Hepatocyte (in vitro differentiated cells): ENCODE data around the gene CHD1L. TPM values are rescaled to one million over a fixed set of nuclear protein-coding genes. Genes with fewer than 3 reads are reported as not detected.

Experiments used
- DNase-seq: peaks from one replicate; pipeline ENCODE4 v3.0.0-alpha.2; 2016; ENCODE audit warnings: low spot score
- H2AFZ ChIP-seq: fragments of 200-600 bp; sonication (generic); 2 replicates; pipeline ENCODE4 v1.6.0; 2016; ENCODE audit warnings: antibody characterized with exemption, mild to moderate bottlenecking
- H3K27ac ChIP-seq: fragments of 200-600 bp; sonication (generic); 2 replicates; pipeline ENCODE4 v1.5.1; 2016; ENCODE audit warnings: mild to moderate bottlenecking
- H3K27me3 ChIP-seq: fragments of 200-600 bp; sonication (generic); 2 replicates; pipeline ENCODE4 v1.6.1; 2016
- H3K36me3 ChIP-seq: fragments of 200-600 bp; sonication (generic); replicated peaks from 2 replicates; pipeline ENCODE4 v1.5.1; 2016; ENCODE audit warnings: low read depth; ENCODE audit not compliant: insufficient read depth
- H3K4me1 ChIP-seq: fragments of 200-600 bp; sonication (generic); 2 replicates; pipeline ENCODE4 v1.5.1; 2016; ENCODE audit warnings: mild to moderate bottlenecking, moderate library complexity; ENCODE audit not compliant: insufficient read depth
- H3K4me2 ChIP-seq: fragments of 200-600 bp; sonication (generic); 2 replicates; pipeline ENCODE4 v1.6.0; 2016
- H3K4me3 ChIP-seq: fragments of 200-600 bp; sonication (generic); 2 replicates; pipeline ENCODE4 v1.5.1; 2016; ENCODE audit warnings: mild to moderate bottlenecking
- H3K79me2 ChIP-seq: fragments of 200-600 bp; sonication (generic); 2 replicates; pipeline ENCODE4 v1.6.0; 2017; ENCODE audit warnings: mild to moderate bottlenecking
- H3K9me2 ChIP-seq: fragments of 200-600 bp; sonication (generic); replicated peaks from 2 replicates; pipeline ENCODE4 v1.6.0; 2017; ENCODE audit warnings: mild to moderate bottlenecking; ENCODE audit not compliant: insufficient read depth
- H3K9me3 ChIP-seq: fragments of 200-600 bp; sonication (generic); 2 replicates; pipeline ENCODE4 v1.5.1; 2016; ENCODE audit warnings: low read depth, mild to moderate bottlenecking
- H4K20me1 ChIP-seq: fragments of 200-600 bp; sonication (generic); 2 replicates; pipeline ENCODE4 v1.6.0; 2016; ENCODE audit warnings: mild to moderate bottlenecking; ENCODE audit not compliant: insufficient read depth, poor library complexity, severe bottlenecking
- CTCF ChIP-seq: fragments of 200-600 bp; sonication (generic); IDR thresholded peaks from 2 replicates; pipeline ENCODE4 v1.5.1; 2016; ENCODE audit warnings: antibody characterized with exemption, mild to moderate bottlenecking; ENCODE audit not compliant: poor library complexity
- EZH2 ChIP-seq: fragments of 200-600 bp; sonication (generic); IDR thresholded peaks from 2 replicates; pipeline ENCODE4 v1.6.1; 2016; ENCODE audit warnings: antibody characterized with exemption, mild to moderate bottlenecking, borderline replicate concordance
- EZH2phosphoT487 ChIP-seq: fragments of 200-600 bp; sonication (generic); IDR thresholded peaks from one replicate; pipeline ENCODE4 v1.6.1; 2018; ENCODE audit warnings: antibody characterized with exemption, mild to moderate bottlenecking, low read depth, moderate library complexity; ENCODE audit not compliant: unreplicated experiment, severe bottlenecking
- WGBS: methylation state at CpG from one replicate; pipeline ENCODE4 v1.1.6; 2016; ENCODE audit warnings: low lambda C conversion rate; ENCODE audit errors: missing lambda C conversion rate; 5-methylcytosine and 5-hydroxymethylcytosine counted together
- polyA plus RNA-seq: library from polyadenylated mRNA; unstranded; fragments of >200 nt; fragmentation: Nextera tagmentation; extraction: Ambion mirVana; gene quantifications from 2 replicates; pipeline ENCODE4 v1.2.1, GENCODE V29; 2016
- total RNA-seq: library from RNA; depleted of rRNA; stranded (reverse); fragments of >200 nt; gene quantifications from 2 replicates; pipeline ENCODE4 v1.2.3, GENCODE V29; 2014

The CHD1L gene
- total and polyA plus RNA-seq, 2 experiments from 2014 or later = 30.0 to 41.6 TPM

- H3K4me3 ChIP-seq = no peak overlapping the region
- TF ChIP-seq EZH2 = no peak
- H3K9me3 ChIP-seq = no peaks in the 10 kb centered on the region
- WGBS = 77% methylated on average over 3 of the region's 3 CpGs
- H2AFZ ChIP-seq = no peak overlapping the region
- H3K36me3 ChIP-seq = peaks cover under 1% of the 10 kb centered on the region
- peaks cover 28% of the 10 kb centered on the region for H3K4me1 ChIP-seq
- no peaks in the 10 kb centered on the region for H3K9me2 ChIP-seq
- H3K27ac ChIP-seq = no peak overlapping the region
- H4K20me1 ChIP-seq = no peaks in the 10 kb centered on the region
- H3K4me2 ChIP-seq = no peak overlapping the region
- no peaks in the 10 kb centered on the region for H3K79me2 ChIP-seq
- DNase-seq = no peak
- H3K27me3 ChIP-seq = no peaks in the 10 kb centered on the region
Observed at GRCh38 chr1:147209825-147210821, 32.4 kb upstream of the CHD1L start.

DNA sequence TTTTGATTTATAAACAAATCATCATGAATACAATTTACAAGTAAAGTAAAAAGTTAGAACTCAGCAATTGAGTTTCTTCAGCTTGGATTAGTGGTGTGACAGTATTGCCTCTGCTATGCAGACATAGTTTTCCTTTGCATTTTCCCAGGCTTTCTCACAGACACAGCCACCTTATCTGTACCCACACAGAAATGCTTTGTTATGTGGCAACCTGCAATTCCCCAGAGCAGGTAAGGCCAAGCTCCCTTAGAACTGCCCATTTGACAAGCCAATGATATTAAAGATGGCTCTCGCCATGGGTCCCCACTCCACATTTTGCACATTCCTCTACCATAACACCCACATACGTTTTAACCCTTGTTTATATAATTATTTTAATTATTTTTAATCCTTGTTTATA, 31.5 kb upstream of the CHD1L start:
- TF ChIP-seq CTCF = no peak
- TF ChIP-seq EZH2phosphoT487 = no peak
- TF ChIP-seq EZH2 = no peak
- Histone ChIP-seq H3K4me2 (peak overlapping the region; percentile 2), H3K27me3 (no peaks in the 10 kb centered on the region), H4K20me1 (no peaks in the 10 kb centered on the region), H3K4me1 (peaks cover 37% of the 10 kb centered on the region), H3K4me3 (no peak overlapping the region), H3K9me2 (no peaks in the 10 kb centered on the region), H3K36me3 (no peaks in the 10 kb centered on the region), H2AFZ (no peak overlapping the region), H3K9me3 (no peaks in the 10 kb centered on the region), H3K79me2 (no peaks in the 10 kb centered on the region), H3K27ac (no peak overlapping the region)
- WGBS = 58% methylated on average over 2 of the region's 2 CpGs
- no peak for DNase-seq

DNA sequence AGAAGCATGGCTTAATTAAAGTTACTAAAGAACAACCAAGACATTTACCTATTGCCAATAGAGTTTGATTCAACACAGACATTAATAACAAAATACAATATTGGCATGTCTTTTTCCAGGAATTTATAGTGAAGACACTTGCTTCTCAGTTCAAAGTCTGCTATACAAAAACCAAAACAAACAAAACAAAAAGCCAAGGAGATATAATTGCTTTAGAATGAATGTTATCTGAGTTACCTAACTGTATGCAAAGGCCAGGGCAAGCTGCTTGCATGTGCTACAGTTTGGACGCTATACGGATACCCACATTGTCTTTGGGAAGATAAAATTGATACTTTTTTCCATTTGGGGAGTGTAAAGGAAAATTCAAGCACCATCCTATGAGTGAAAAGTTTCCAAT, 30.9 kb upstream of the CHD1L start:
- Histone ChIP-seq H3K36me3 (no peaks in the 10 kb centered on the region), H3K9me3 (no peaks in the 10 kb centered on the region), H3K27ac (peak overlapping the region; percentile 8), H3K27me3 (no peaks in the 10 kb centered on the region), H4K20me1 (no peaks in the 10 kb centered on the region), H3K9me2 (no peaks in the 10 kb centered on the region), H3K79me2 (no peaks in the 10 kb centered on the region), H3K4me3 (no peak overlapping the region), H3K4me1 (peaks cover 39% of the 10 kb centered on the region), H2AFZ (no peak overlapping the region), H3K4me2 (peak overlapping the region; percentile 2)
- TF ChIP-seq EZH2phosphoT487 = no peak
- no peak for TF ChIP-seq CTCF
- no peak for TF ChIP-seq EZH2
- 71% methylated on average over 2 of the region's 2 CpGs for WGBS
- no peak for DNase-seq

DNA sequence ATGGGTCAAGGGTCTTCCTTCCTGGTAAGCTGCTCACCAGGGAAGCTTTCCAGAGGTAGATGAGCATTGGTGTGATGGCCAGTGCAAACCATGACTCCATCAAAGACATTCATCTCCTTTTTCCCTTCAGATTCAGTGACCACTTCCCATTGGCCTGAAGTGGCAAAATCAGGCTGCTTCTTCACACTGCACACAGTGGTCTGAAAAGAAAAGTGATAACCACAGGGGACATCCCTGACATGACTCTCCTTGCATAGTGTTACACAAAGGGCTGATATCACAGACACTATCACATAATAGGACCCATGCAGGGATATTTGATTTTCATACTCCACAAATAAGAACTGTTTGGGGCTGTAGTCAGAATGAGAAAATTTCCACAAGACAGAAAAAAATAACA, 29.2 kb upstream of the CHD1L start:
- no peaks in the 10 kb centered on the region for H3K27me3 ChIP-seq
- H3K79me2 ChIP-seq = no peaks in the 10 kb centered on the region
- no peaks in the 10 kb centered on the region for H4K20me1 ChIP-seq
- H3K36me3 ChIP-seq = no peaks in the 10 kb centered on the region
- no peak for TF ChIP-seq EZH2
- TF ChIP-seq CTCF = no peak
- H2AFZ ChIP-seq = no peak overlapping the region
- no peak for DNase-seq
- H3K9me3 ChIP-seq = no peaks in the 10 kb centered on the region
- no peak overlapping the region for H3K4me2 ChIP-seq
- no peaks in the 10 kb centered on the region for H3K9me2 ChIP-seq
- H3K27ac ChIP-seq = no peak overlapping the region
- no peak overlapping the region for H3K4me3 ChIP-seq
- H3K4me1 ChIP-seq = peaks cover 39% of the 10 kb centered on the region
